GM19035 (cell line): ENCODE data around the gene SRMS.

ENCODE experiments used
- ATAC-seq: cut with Tn5 transposase; IDR thresholded peaks from one replicate; pipeline ENCODE4 v1.9.1; 2021; ENCODE audit not compliant: unreplicated experiment

Gene SRMS

GRCh38 chr20:63553933-63554290, 6.4 kb upstream of the SRMS start, which contains the start of gene FNDC11:
Gene FNDC11 (plus strand): TSS chr20:63554159. CDS start chr20:63555664, 1,505 bp downstream.
- peak; percentile 23 for ATAC-seq

DNA sequence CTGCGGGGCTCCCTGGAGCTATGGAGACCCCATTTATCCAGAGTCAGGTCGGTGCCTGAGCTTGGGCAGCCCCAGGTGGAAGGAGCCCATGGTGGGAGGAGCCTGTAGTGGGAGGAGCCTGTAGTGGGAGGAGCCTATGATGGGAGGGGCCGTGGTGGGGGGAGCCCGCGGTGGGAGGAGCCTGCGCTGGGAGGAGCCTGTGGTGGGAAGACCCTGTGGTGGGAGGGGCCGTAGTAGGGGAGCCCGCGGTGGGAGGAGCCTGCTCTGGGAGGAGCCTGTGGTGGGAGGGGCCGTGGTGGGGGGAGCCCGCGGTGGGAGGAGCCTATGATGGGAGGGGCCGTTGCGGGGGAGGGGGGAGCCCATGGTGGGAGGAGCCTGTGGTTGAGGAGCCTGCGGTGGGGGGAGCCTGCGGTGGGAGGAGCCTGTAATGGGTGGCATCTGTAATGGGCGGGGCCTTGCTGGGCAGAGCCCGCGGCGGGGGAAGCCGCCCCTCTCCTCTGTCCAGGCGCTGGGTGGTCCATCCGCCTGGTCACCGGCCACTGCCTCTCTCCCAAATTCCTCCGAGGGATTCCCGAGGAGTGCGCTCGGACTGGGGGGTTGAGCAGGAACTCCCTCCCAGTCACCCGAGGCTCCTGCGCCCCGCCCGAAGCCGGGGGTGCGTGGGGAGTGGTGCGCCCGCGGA, 5.8 kb upstream of the SRMS start:
- ATAC-seq, result peak; percentile 47

- ATAC-seq, result peak; percentile 23
Observed at GRCh38 chr20:63552481-63553249, 5.1 kb upstream of the SRMS start.

GRCh38 chr20:63551068-63551467, 3.5 kb upstream of the SRMS start:
- ATAC-seq, result no peak

DNA sequence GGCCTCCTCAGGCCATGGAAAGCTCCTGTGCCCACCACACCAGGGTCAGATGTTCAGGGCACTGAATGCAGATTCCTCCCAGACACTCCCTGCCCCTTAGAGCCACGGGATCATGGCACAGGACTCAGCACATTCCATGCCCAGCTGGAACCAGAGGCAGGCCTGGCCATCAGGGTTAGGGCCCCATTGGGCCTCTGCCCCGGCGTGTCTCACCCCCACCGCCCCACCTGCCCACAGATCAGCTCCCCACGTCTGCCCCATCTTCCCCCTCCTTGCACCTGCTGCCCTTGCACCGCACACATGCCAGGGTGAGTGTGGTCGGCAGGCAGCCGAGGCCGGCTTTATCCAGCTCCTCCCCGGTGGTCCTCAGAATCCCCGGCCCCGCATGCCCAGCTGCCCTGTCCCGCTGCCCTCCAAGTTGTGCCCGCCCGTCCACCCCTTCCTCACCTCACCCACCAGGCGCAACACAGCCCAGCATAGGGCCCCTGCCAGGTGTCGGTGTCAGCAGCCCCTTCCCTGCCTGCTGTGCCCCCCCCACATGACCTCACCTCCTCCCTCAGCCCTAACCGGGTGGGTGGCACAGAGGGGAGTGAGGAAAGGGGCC, 2.2 kb upstream of the SRMS start:
- ATAC-seq, result no peak

DNA sequence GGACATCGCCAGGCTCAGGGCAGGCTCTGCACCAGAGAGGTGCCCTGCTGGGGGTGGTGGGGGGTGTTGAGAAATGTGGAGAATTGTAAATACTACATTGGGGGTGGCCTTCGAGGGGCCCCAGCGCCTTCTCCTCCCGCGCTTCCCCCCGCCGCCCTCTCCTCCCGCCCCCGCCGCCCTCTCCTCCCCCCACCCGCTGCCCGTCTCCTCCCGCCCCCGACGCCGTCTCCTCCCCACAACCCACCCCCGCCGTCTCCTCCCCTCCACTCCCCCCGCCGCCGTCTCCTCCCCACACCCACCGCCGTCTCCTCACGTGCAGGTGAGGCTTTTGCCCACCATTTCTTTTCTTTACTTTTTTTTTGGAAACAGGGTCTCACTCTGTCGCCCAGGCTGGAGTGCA, 1.5 kb upstream of the SRMS start:
- ATAC-seq, result no peak

- ATAC-seq, result no peak
Observed at GRCh38 chr20:63548542-63548941, 993 bp upstream of the SRMS start.

DNA sequence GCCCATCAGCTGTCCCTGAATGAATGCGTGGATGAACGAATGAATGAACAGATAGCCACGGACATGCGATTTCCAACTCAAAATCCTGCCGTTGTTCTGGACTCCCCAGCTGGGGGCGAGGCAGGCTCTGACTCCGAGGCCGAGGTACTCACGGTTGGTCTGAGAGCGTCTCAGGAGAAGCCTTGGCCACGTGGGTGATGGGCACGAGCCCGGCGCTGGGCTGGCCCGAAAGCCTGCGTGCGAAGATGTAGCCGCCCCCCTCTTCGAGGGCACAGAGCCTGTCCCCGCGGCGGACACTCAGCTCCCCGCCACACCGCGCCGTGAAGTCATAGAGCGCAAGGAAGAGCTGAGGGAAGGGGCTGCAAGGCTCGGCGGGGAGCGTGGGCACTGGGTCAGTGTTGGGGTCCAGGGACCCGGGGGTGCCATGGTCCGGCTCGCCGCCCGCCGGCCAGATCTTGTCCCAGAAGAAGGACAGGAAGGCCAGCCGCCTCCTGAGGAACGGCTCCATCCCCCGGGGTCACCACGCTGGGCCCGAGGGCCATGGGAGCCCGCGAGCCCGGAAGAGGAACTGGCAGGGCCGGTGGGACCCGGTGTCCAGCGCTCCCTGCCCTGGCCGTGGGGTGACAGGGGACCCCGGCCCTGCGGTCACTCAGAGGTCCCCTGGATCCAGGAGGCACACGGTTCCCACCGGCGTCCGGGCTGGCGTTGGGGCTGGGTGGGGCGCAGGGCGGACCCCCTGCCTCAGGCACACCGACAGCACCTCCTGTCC, 409 bp downstream of the SRMS start:
- ATAC-seq, result no peak

GRCh38 chr20:63546256-63546955, 1.1 kb downstream of the SRMS start:
- ATAC-seq, result no peak

- ATAC-seq, result no peak
Observed at GRCh38 chr20:63545814-63546213, 1.7 kb downstream of the SRMS start.

GRCh38 chr20:63544958-63545516, 2.5 kb downstream of the SRMS start:
- no peak for ATAC-seq

GRCh38 chr20:63544241-63544957, 3.1 kb downstream of the SRMS start:
- ATAC-seq, result no peak

DNA sequence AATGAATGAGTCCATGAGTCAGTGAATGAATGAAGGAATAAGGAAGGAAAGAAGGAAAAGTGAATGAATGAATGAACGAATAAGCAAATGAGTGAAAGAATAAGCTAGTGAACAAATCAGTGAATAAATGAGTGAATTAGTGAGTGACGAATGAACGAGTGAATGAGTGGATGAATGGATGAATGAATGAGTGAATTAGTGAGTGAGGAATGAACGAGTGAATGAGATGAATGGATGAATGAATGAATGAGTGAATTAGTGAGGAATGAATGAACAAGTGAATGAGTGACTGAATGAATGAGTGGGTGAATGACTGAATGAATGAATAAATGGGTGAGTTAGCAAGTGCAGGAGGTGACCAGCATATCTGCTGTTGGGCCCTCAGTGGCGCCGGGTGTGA, 3.8 kb downstream of the SRMS start:
- no peak for ATAC-seq

DNA sequence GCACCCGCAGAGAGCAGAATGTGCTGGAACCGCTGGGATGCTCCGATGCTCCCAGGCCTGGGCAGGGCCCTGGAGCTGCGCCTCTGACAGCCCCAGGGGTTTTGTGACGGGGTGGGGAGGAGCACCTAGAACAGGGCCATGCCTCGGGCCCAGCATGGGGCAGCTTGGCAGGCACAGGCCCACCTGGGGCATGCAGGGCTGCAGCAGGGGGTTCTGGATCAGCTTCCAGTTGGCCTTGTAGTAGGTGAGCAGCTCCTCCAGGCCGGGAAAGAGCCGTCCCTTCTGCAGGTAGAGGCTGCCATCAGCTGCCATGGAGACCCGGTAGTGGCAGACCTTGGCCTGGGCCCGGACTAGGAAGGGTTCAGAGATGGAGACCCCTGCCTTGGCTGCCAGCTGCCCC, 4.4 kb downstream of the SRMS start:
- ATAC-seq, result no peak

DNA sequence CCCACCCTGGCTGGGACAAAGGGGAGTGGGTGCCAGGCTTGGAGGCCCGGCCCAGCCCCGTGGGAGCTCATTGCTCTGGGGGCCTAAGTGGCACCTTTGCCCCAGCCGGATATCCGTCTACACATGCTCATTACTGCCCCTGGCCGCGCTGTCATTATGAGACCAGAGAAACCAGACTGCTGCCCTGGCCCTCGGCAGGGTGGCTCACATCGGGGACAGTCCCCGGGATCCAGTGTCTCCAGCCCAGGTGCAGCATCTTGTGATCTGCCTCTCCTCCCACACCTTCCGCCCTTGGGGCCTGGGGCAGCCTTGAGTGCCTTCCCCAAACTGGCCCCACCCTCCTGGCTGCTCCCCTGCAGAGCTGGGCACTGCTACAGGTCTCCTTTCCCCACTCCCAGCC, 4.9 kb downstream of the SRMS start:
- ATAC-seq, result no peak

DNA sequence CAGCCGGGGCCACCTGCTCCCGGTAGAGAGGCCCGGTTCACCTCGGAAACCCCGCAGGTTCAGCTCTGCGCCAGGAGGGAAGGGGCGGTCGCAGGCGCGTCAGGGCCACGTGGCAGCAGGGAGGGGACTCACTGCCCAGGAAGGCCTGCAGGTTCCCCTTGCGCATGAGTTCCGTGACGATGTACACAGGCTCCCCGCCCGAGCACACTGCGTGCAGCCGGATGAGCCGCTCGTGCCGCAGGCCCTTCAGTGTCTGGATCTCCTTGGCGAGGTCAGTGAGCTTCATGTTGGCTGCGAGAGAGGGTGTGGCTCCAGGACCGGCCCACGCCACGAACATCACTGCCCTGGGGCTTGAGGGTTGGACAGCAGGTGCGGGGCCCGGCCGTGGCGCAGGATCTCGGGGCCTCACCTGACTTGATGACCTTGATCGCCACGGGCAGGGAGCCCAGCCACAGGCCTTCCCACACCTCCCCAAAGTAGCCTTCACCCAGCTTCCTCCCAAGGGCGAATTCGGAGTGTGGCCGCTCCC, 5.5 kb downstream of the SRMS start:
- no peak for ATAC-seq

- ATAC-seq, result no peak
Observed at GRCh38 chr20:63541371-63541770, 6.2 kb downstream of the SRMS start.

DNA sequence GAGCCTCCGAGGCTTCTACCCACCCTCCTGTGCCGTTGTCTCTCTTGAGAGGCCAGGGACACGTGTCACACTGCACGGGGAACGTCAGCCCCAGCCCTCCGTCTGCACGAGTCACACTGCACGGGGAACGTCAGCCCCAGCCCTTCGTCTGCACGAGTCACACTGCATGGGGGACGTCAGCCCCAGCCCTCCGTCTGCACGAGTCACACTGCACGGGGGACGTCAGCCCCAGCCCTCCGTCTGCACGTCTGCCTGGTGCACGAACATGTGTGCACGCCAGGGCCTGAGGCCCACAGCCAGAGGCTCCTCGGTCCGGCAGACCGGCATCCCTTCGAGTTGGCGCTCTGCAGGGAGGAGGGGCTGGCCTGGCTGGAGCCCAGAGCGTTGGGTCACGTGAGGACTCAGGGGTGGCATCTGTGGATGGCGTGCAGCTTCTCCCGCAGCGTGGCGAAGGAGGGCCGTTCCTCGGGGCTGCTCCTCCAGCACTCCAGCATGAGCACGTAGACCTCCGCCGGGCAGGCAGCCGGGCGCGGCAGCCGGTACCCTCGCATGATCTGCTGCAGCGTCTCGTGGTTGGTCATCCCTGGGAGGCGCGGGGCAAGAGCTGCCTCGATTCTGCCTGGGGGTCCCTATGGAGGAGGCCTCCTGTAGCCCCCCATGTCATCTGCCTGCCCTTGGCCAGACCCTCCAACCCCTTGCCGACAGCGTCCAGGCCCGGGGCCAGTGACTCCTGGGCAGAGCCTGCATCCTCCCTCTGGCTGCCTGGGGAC, 6.9 kb downstream of the SRMS start:
- ATAC-seq, result no peak
